Muscle of leg (tissue), 11 donors: ENCODE data around the gene NSUN6. TPM values are rescaled to one million over a fixed set of nuclear protein-coding genes. Genes with fewer than 3 reads are reported as not detected.
"Not testable (repeated sequence)": the region's sequence is repeated elsewhere in the genome, so short reads cannot be mapped to it uniquely, and the experiment has no call there.

ENCODE experiments used
- DNase-seq: peaks from one replicate; pipeline ENCODE4 v3.0.0; 2013
- H3K27ac ChIP-seq: one replicate; pipeline ENCODE4 v1.5.1; 2013; ENCODE audit warnings: mild to moderate bottlenecking, low read length, control low read depth
- H3K27me3 ChIP-seq: one replicate; pipeline ENCODE4 v1.6.1; 2013; ENCODE audit warnings: low read length; ENCODE audit not compliant: control insufficient read depth, insufficient read depth
- H3K36me3 ChIP-seq: one replicate; pipeline ENCODE4 v1.6.1; 2013; ENCODE audit warnings: low read length; ENCODE audit not compliant: control insufficient read depth, insufficient read depth
- H3K4me1 ChIP-seq: one replicate; pipeline ENCODE4 v1.6.1; 2013; ENCODE audit warnings: low read length; ENCODE audit not compliant: control insufficient read depth, insufficient read depth
- H3K4me3 ChIP-seq: one replicate; pipeline ENCODE4 v1.5.1; 2013; ENCODE audit warnings: low read length, control low read depth
- H3K9me3 ChIP-seq: replicated peaks from 2 replicates; pipeline ENCODE4 v1.6.1; 2013; ENCODE audit warnings: low read depth, low read length; ENCODE audit not compliant: control insufficient read depth
- WGBS: methylation state at CpG from one replicate; pipeline ENCODE4 v1.1.5; 2013; ENCODE audit warnings: missing lambda C conversion rate; ENCODE audit not compliant: insufficient coverage; 5-methylcytosine and 5-hydroxymethylcytosine counted together
- polyA plus RNA-seq, 8 donors: library from polyadenylated mRNA; unstranded; fragments of 120-200 nt; gene quantifications; one replicate each; pipeline versions ENCODE4 v1.2.1 to v1.2.3, GENCODE V29; 2013; ENCODE audit warnings: inconsistent platforms in 1 of 8, low replicate concordance in 1 of 8; ENCODE audit not compliant: insufficient read length in 8 of 8, insufficient read depth in 1 of 8
- total RNA-seq: library from RNA; stranded (reverse); fragments of 120-200 nt; gene quantifications from one replicate; pipeline ENCODE4 v1.2.4, GENCODE V29; 2013

NSUN6 gene
- total and polyA plus RNA-seq, 9 donors: 9.1 to 21.7 (median 14.0) TPM

- no CpG with 5 or more reads among the region's 2 CpGs for WGBS
- H3K4me1 ChIP-seq, H3K4me3 ChIP-seq, H3K27me3 ChIP-seq, H3K27ac ChIP-seq, H3K36me3 ChIP-seq, DNase-seq, H3K9me3 ChIP-seq: not testable (repeated sequence)
Observed at GRCh38 chr10:18639719-18640118, 11.7 kb downstream of the NSUN6 start.

GRCh38 chr10:18637400-18637799 is 14.0 kb downstream of the NSUN6 start:
- H3K27me3 ChIP-seq, H3K4me3 ChIP-seq, H3K9me3 ChIP-seq, H3K27ac ChIP-seq, DNase-seq, H3K36me3 ChIP-seq, H3K4me1 ChIP-seq: not testable (repeated sequence)
- WGBS: no CpG with 5 or more reads among the region's 1 CpG

GRCh38 chr10:18635995-18636394 is 15.4 kb downstream of the NSUN6 start:
- Histone ChIP-seq H3K36me3 (no peaks in the 10 kb centered on the region), H3K27ac (no peak overlapping the region), H3K4me3 (no peak overlapping the region), H3K27me3 (no peaks in the 10 kb centered on the region), H3K4me1 (no peaks in the 10 kb centered on the region), H3K9me3 (no peaks in the 10 kb centered on the region)
- no peak for DNase-seq
- WGBS: no CpG with 5 or more reads among the region's 4 CpGs

GRCh38 chr10:18632500-18632899 is 18.9 kb downstream of the NSUN6 start:
- H3K27me3 ChIP-seq, H3K4me3 ChIP-seq, H3K4me1 ChIP-seq, H3K27ac ChIP-seq, H3K36me3 ChIP-seq, H3K9me3 ChIP-seq, DNase-seq: not testable (repeated sequence)
- no CpG with 5 or more reads among the region's 3 CpGs for WGBS

- H3K4me1 ChIP-seq, H3K27me3 ChIP-seq, H3K9me3 ChIP-seq, H3K36me3 ChIP-seq: not testable (repeated sequence)
- peak; percentile 65 for DNase-seq
- Histone ChIP-seq H3K27ac (peak overlapping the region; percentile 8), H3K4me3 (peak overlapping the region; percentile 38)
- WGBS: 0% methylated on average over 11 of the region's 25 CpGs
Observed at GRCh38 chr10:18627452-18628018, 23.9 kb downstream of the NSUN6 start.

GRCh38 chr10:18625886-18626285 is 25.5 kb downstream of the NSUN6 start:
- Histone ChIP-seq H3K4me1 (no peaks in the 10 kb centered on the region), H3K27ac (no peak overlapping the region), H3K9me3 (no peaks in the 10 kb centered on the region), H3K27me3 (no peaks in the 10 kb centered on the region), H3K4me3 (no peak overlapping the region), H3K36me3 (peaks cover 3% of the 10 kb centered on the region)
- no CpG with 5 or more reads among the region's 5 CpGs for WGBS
- DNase-seq: no peak

- H3K9me3 ChIP-seq, H3K27me3 ChIP-seq, H3K4me3 ChIP-seq, H3K27ac ChIP-seq, DNase-seq, H3K36me3 ChIP-seq, H3K4me1 ChIP-seq: not testable (repeated sequence)
- no CpG with 5 or more reads among the region's 1 CpG for WGBS
Observed at GRCh38 chr10:18623671-18624070, 27.7 kb downstream of the NSUN6 start.

- Histone ChIP-seq H3K36me3 (peaks cover 3% of the 10 kb centered on the region), H3K27ac (no peak overlapping the region), H3K9me3 (no peaks in the 10 kb centered on the region), H3K4me3 (no peak overlapping the region), H3K4me1 (no peaks in the 10 kb centered on the region), H3K27me3 (no peaks in the 10 kb centered on the region)
- no peak for DNase-seq
Observed at GRCh38 chr10:18620856-18621255, 30.5 kb downstream of the NSUN6 start.

- 87% methylated on average over 3 of the region's 3 CpGs for WGBS
- Histone ChIP-seq H3K4me1 (no peaks in the 10 kb centered on the region), H3K27ac (no peak overlapping the region), H3K4me3 (no peak overlapping the region), H3K27me3 (no peaks in the 10 kb centered on the region), H3K36me3 (peaks cover 3% of the 10 kb centered on the region), H3K9me3 (no peaks in the 10 kb centered on the region)
- no peak for DNase-seq
Observed at GRCh38 chr10:18619016-18619415, 32.4 kb downstream of the NSUN6 start.

- peaks cover 6% of the 10 kb centered on the region for H3K36me3 ChIP-seq
- H3K4me1 ChIP-seq: no peaks in the 10 kb centered on the region
- no peaks in the 10 kb centered on the region for H3K27me3 ChIP-seq
- H3K27ac ChIP-seq: no peak overlapping the region
- no peaks in the 10 kb centered on the region for H3K9me3 ChIP-seq
- no peak for DNase-seq
- H3K4me3 ChIP-seq: no peak overlapping the region
- no CpG with 5 or more reads among the region's 3 CpGs for WGBS
Observed at GRCh38 chr10:18616337-18616736, 35.0 kb downstream of the NSUN6 start.

- Histone ChIP-seq H3K36me3 (peaks cover 9% of the 10 kb centered on the region), H3K4me1 (no peaks in the 10 kb centered on the region), H3K27ac (no peak overlapping the region), H3K4me3 (no peak overlapping the region), H3K27me3 (no peaks in the 10 kb centered on the region), H3K9me3 (no peaks in the 10 kb centered on the region)
- no CpG with 5 or more reads among the region's 4 CpGs for WGBS
- no peak for DNase-seq
Observed at GRCh38 chr10:18615618-18616017, 35.8 kb downstream of the NSUN6 start.
